K562 (cell line): ENCODE data around the gene MMS22L. TPM values are rescaled to one million over a fixed set of nuclear protein-coding genes. Genes with fewer than 3 reads are reported as not detected.

Source experiments
- ATAC-seq: fragments of 200-7000 bp; cut with Tn5 transposase; 3 replicates; pipeline ENCODE4 v1.9.1; 2020; ENCODE audit warnings: moderate library complexity
- BruUV-seq: library from RNA; stranded (reverse); fragments of 400-500 nt; replicated peaks from 2 replicates; lab custom pipeline; 2021; lab: Mats Ljungman, UMichigan
- CTCF ChIA-PET: fragments of 300-600 bp; formaldehyde crosslinking; extraction: SDS; loops from one replicate; lab custom pipeline; 2021; ENCODE audit warnings: low intra/inter-chr PET ratio; lab: Yijun Ruan, JAX
- POLR2A ChIA-PET: fragments of 300-600, 350-650 bp; sonication (Branson Sonifier 250); formaldehyde crosslinking; extraction: SDS; loops from one replicate; lab custom pipeline; 2021; ENCODE audit warnings: antibody characterized with exemption, inconsistent platforms; lab: Yijun Ruan, JAX
- DNase-seq, 4 experiments: peaks; one replicate each; pipeline versions ENCODE4 v3.0.0 to v3.0.0-alpha.2; 2011 to 2018; ENCODE audit warnings: low spot score in 3 of 4, mixed read lengths in 3 of 4; ENCODE audit errors: extremely low read depth in 1 of 4
- FAIRE-seq: peaks from 2 replicates; lab custom pipeline; 2011; peaks lifted over from hg19 to GRCh38; lab: Jason Lieb, UNC
- H2AFZ ChIP-seq: 2 replicates; pipeline ENCODE4 v1.6.0; 2011; ENCODE audit warnings: low read depth, low read length, control low read depth, inconsistent platforms
- H3K27ac ChIP-seq: fragments of 200-600 bp; 3 replicates; pipeline ENCODE4 v1.8.0; 2011; ENCODE audit warnings: low read depth, mild to moderate bottlenecking, control low read depth, inconsistent platforms, low read length, moderate library complexity, mixed read lengths; ENCODE audit errors: extremely low read depth
- H3K27me3 ChIP-seq, 2 experiments: fragments of 300-600 bp in 1 of 2; 2 replicates in 1 of 2; 3 replicates in 1 of 2; pipeline versions ENCODE4 v1.6.0 to v1.8.0; 2011; ENCODE audit warnings: inconsistent platforms in 2 of 2, low read length in 2 of 2, mild to moderate bottlenecking in 1 of 2, mixed read lengths in 1 of 2, moderate library complexity in 1 of 2; ENCODE audit not compliant: control insufficient read depth in 2 of 2, insufficient read depth in 2 of 2
- H3K36me3 ChIP-seq: fragments of 300-600 bp; 3 replicates; pipeline ENCODE4 v1.8.0; 2011; ENCODE audit warnings: mild to moderate bottlenecking, low read length, inconsistent platforms; ENCODE audit not compliant: control insufficient read depth, insufficient read depth
- H3K4me1 ChIP-seq, 2 experiments: fragments of 200-600 bp in 1 of 2; replicated peaks in 1 of 2; 2 replicates in 1 of 2; 3 replicates in 1 of 2; pipeline versions ENCODE4 v1.5.1 to v1.8.0; 2011; ENCODE audit warnings: inconsistent platforms in 2 of 2, low read length in 2 of 2, mild to moderate bottlenecking in 1 of 2, mixed read lengths in 1 of 2, moderate library complexity in 1 of 2; ENCODE audit not compliant: control insufficient read depth in 2 of 2, insufficient read depth in 2 of 2
- H3K4me2 ChIP-seq: 2 replicates; pipeline ENCODE4 v1.6.1; 2011; ENCODE audit warnings: low read length, control low read depth, inconsistent platforms, mixed read lengths; ENCODE audit not compliant: insufficient read depth
- H3K4me3 ChIP-seq: fragments of 200-600 bp; sonication (generic), shearing (Covaris generic); 2 replicates; pipeline ENCODE4 v1.5.1; 2016; ENCODE audit warnings: control low read depth, inconsistent platforms
- H3K79me2 ChIP-seq: fragments of 200-600 bp; 3 replicates; pipeline ENCODE4 v1.8.0; 2011; ENCODE audit warnings: low read length, inconsistent platforms; ENCODE audit not compliant: control insufficient read depth, insufficient read depth
- H3K9ac ChIP-seq, 2 experiments: 2 replicates each; pipeline versions ENCODE4 v1.6.0 to v1.6.1; 2011; ENCODE audit warnings: low read depth in 2 of 2, low read length in 2 of 2, control low read depth in 1 of 2, inconsistent platforms in 1 of 2, mild to moderate bottlenecking in 1 of 2, mixed read lengths in 1 of 2; ENCODE audit not compliant: insufficient read depth in 1 of 2
- H3K9me1 ChIP-seq: one replicate; pipeline ENCODE4 v1.6.0; 2011; ENCODE audit warnings: inconsistent platforms, mild to moderate bottlenecking, low read length, moderate library complexity; ENCODE audit not compliant: control insufficient read depth, insufficient read depth
- H3K9me3 ChIP-seq: replicated peaks from 2 replicates; pipeline ENCODE4 v1.5.1; 2011; ENCODE audit warnings: low read depth, low read length, inconsistent platforms; ENCODE audit not compliant: control insufficient read depth, insufficient read depth
- H4K20me1 ChIP-seq: replicated peaks from 2 replicates; pipeline ENCODE4 v1.6.1; 2011; ENCODE audit warnings: low read length, inconsistent platforms, mixed read lengths; ENCODE audit not compliant: control insufficient read depth, insufficient read depth
- BCL6 ChIP-seq: fragments of 250-450 bp; sonication (Bioruptor Pico); IDR thresholded peaks from 2 replicates; pipeline ENCODE4 v1.4.0; 2020
- CAMTA2 ChIP-seq: fragments of 250-450 bp; sonication (Bioruptor Pico); conservative IDR thresholded peaks from 2 replicates; pipeline ENCODE4 v1.5.1; 2022
- CBX1 ChIP-seq: sonication (generic); IDR thresholded peaks from 2 replicates; pipeline ENCODE4 v1.6.1; 2016; ENCODE audit warnings: antibody characterized with exemption, low read depth, mild to moderate bottlenecking
- ESRRB ChIP-seq: fragments of 250-450 bp; sonication (Bioruptor Pico); IDR thresholded peaks from 2 replicates; pipeline ENCODE4 v1.5.0; 2020; ENCODE audit warnings: mild to moderate bottlenecking, moderate library complexity, borderline replicate concordance
- HMGN3 ChIP-seq: IDR thresholded peaks from 2 replicates; pipeline ENCODE4 v1.6.1; 2011; ENCODE audit warnings: borderline replicate concordance, low read depth, mild to moderate bottlenecking, mixed read lengths, low read length; ENCODE audit not compliant: insufficient read length; ENCODE audit errors: extremely low read depth
- MIER1 ChIP-seq: fragments of 450-650 bp; IDR thresholded peaks from 2 replicates; pipeline ENCODE4 v1.6.1; 2016; ENCODE audit warnings: antibody characterized with exemption, mild to moderate bottlenecking, low read depth
- MXI1 ChIP-seq: IDR thresholded peaks from 2 replicates; pipeline ENCODE4 v1.6.1; 2011; ENCODE audit warnings: low read depth, mild to moderate bottlenecking, improper control_type of control experiment, low read length
- NCOA1 ChIP-seq: fragments of 450-650 bp; IDR thresholded peaks from 2 replicates; pipeline ENCODE4 v1.6.1; 2016; ENCODE audit warnings: low read depth
- NR2C1 ChIP-seq, 2 experiments: fragments of 450-650 bp; IDR thresholded peaks; 2 replicates each; pipeline ENCODE4 v1.6.1; 2017; ENCODE audit warnings: mild to moderate bottlenecking in 2 of 2, antibody characterized with exemption in 1 of 2, inconsistent platforms in 1 of 2, missing compliant biosample characterization in 1 of 2, missing genetic modification characterization in 1 of 2
- SRSF1 ChIP-seq: fragments of 200-400 bp; formaldehyde crosslinking; IDR thresholded peaks from 2 replicates; pipeline ENCODE4 v1.6.1; 2017; ENCODE audit warnings: mild to moderate bottlenecking, low read depth, low read length, moderate library complexity
- ZKSCAN8 ChIP-seq: fragments of 200-800 bp; sonication (Bioruptor generic); IDR thresholded peaks from 2 replicates; pipeline ENCODE4 v1.6.1; 2016; ENCODE audit warnings: missing genetic modification characterization, missing compliant biosample characterization
- WGBS: fragments of 100-300 bp; shearing (Covaris generic); methylation state at CpG from one replicate; pipeline ENCODE4 v1.1.6; 2016; ENCODE audit warnings: low coverage, mixed read lengths; ENCODE audit not compliant: insufficient coverage; ENCODE audit errors: missing lambda C conversion rate; 5-methylcytosine and 5-hydroxymethylcytosine counted together
- in situ Hi-C: fragments of 300-500 bp; cut with MboI; formaldehyde crosslinking; loops from 4 replicates; pipeline ENCODE4 v1.15.0; 2018; ENCODE audit warnings: inconsistent platforms, mixed read lengths
- intact Hi-C: fragments of 100-400 bp; cut with micrococcal nuclease; formaldehyde crosslinking; loops from 2 replicates; pipeline ENCODE4 v1.14.2; 2022
- polyA plus RNA-seq, 8 experiments: library from polyadenylated mRNA; depleted of rRNA in 4 of 8; stranded (reverse) in 5 of 8; unstranded in 3 of 8; fragments of >200 nt; fragmentation: Nextera tagmentation in 2 of 8; fragmentation: Illumina TruSeq in 1 of 8; extraction: Ambion mirVana in 2 of 8; extraction: Trizol in 1 of 8; gene quantifications; 2 replicates each; pipeline versions ENCODE4 v1.2.1 to v1.2.3, GENCODE V29; 2011 to 2014; ENCODE audit warnings: inconsistent platforms in 1 of 8, missing spikeins in 1 of 8
- total RNA-seq, 7 experiments: library from RNA; depleted of rRNA in 6 of 7; stranded (reverse); fragments of >200 nt in 6 of 7; fragmentation: Illumina TruSeq in 2 of 7; extraction: Trizol in 2 of 7; gene quantifications; 2 replicates each; pipeline versions ENCODE4 v1.2.1 to v1.2.3, GENCODE V29; 2011 to 2021; ENCODE audit warnings: low replicate concordance in 1 of 7
- TF ChIP-seq, protein P1 (sequence below): IDR thresholded peaks from 3 replicates; pipeline ENCODE4 v1.6.1; 2011; ENCODE audit warnings: borderline replicate concordance, mild to moderate bottlenecking, moderate library complexity; ENCODE audit not compliant: insufficient read length; ENCODE audit errors: extremely low read depth
- TF ChIP-seq, protein P2 (sequence below): fragments of 450-650 bp; formaldehyde crosslinking; conservative IDR thresholded peaks from 2 replicates; pipeline ENCODE4 v1.4.0; 2022; ENCODE audit warnings: mild to moderate bottlenecking, missing genetic modification characterization
- TF ChIP-seq, protein P3 (sequence below): IDR thresholded peaks from 2 replicates; pipeline ENCODE4 v1.6.1; 2014; ENCODE audit warnings: antibody characterized with exemption

The MMS22L gene
- total and polyA plus RNA-seq, 9 of the 15 experiments (the other 6 are each of a cell fraction or from before 2014, with no cell fraction given), result 13.0 to 59.5 (median 26.9) TPM

DNA sequence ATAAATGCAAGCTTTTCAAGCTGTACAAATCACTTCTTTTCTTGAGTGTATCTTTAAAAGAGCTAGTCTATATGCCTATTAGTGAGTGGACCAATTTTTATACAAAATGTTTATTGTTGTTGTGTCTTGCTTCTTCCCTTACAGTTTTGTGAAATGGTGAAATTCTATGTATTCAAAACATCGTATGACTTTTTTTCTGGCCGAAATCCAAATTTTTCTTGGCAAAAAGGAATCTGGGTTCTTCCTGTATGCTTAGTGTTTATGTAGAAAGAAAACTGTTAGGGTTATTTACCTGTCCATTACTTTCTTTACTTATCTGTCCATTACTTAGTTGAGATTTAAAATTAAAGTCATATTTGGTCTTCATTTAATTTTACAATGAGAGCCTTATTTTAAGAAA, 153.9 kb downstream of the MMS22L start (continued):
- TF ChIP-seq, protein P1, sequence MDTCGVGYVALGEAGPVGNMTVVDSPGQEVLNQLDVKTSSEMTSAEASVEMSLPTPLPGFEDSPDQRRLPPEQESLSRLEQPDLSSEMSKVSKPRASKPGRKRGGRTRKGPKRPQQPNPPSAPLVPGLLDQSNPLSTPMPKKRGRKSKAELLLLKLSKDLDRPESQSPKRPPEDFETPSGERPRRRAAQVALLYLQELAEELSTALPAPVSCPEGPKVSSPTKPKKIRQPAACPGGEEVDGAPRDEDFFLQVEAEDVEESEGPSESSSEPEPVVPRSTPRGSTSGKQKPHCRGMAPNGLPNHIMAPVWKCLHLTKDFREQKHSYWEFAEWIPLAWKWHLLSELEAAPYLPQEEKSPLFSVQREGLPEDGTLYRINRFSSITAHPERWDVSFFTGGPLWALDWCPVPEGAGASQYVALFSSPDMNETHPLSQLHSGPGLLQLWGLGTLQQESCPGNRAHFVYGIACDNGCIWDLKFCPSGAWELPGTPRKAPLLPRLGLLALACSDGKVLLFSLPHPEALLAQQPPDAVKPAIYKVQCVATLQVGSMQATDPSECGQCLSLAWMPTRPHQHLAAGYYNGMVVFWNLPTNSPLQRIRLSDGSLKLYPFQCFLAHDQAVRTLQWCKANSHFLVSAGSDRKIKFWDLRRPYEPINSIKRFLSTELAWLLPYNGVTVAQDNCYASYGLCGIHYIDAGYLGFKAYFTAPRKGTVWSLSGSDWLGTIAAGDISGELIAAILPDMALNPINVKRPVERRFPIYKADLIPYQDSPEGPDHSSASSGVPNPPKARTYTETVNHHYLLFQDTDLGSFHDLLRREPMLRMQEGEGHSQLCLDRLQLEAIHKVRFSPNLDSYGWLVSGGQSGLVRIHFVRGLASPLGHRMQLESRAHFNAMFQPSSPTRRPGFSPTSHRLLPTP, result no peak
- no peak for TF ChIP-seq MXI1

DNA sequence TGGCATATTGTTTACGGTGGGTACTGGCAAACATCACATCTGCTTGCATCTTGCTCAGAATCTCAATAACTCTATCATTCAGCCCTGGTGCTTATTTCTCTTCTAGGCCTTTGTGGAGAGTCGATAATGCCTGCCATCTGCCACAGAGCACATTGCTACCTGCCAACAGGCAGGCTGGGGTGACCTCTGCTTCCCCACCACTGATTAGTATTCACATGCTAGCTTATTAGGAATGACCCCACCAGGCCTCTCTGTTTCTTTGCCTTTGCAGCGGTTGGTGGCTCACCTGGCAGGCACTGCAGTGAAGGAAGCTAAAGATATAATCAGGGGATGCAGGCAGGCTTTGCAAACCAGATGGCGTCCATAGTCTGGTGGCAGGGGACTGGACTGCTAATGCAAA, 154.5 kb downstream of the MMS22L start:
- intact Hi-C loops, result no loop called here

More for the DNA sequence above, 154.5 kb downstream of the MMS22L start:
- 0% methylated on average over 4 of the region's 4 CpGs for WGBS
- Histone ChIP-seq H3K27me3 (no peaks in the 10 kb centered on the region), H3K27ac (no peak overlapping the region), H3K4me3 (no peak overlapping the region)
- ATAC-seq, result no peak
- no peak for FAIRE-seq
- no peak for TF ChIP-seq ZKSCAN8 (CRISPR knock-in tag)
- TF ChIP-seq, protein P2, sequence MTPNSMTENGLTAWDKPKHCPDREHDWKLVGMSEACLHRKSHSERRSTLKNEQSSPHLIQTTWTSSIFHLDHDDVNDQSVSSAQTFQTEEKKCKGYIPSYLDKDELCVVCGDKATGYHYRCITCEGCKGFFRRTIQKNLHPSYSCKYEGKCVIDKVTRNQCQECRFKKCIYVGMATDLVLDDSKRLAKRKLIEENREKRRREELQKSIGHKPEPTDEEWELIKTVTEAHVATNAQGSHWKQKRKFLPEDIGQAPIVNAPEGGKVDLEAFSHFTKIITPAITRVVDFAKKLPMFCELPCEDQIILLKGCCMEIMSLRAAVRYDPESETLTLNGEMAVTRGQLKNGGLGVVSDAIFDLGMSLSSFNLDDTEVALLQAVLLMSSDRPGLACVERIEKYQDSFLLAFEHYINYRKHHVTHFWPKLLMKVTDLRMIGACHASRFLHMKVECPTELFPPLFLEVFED, result no peak
- no peak for TF ChIP-seq SRSF1
- no peak for TF ChIP-seq BCL6
- TF ChIP-seq NCOA1, result no peak
- TF ChIP-seq MIER1, result no peak
- TF ChIP-seq CBX1, result no peak
- TF ChIP-seq, protein P3, sequence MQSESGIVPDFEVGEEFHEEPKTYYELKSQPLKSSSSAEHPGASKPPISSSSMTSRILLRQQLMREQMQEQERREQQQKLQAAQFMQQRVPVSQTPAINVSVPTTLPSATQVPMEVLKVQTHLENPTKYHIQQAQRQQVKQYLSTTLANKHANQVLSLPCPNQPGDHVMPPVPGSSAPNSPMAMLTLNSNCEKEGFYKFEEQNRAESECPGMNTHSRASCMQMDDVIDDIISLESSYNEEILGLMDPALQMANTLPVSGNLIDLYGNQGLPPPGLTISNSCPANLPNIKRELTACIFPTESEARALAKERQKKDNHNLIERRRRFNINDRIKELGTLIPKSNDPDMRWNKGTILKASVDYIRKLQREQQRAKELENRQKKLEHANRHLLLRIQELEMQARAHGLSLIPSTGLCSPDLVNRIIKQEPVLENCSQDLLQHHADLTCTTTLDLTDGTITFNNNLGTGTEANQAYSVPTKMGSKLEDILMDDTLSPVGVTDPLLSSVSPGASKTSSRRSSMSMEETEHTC, result no peak
- no peak for TF ChIP-seq ESRRB (CRISPR knock-in tag)
- TF ChIP-seq NR2C1 (IDR thresholded peaks at IDR 0.05), result no peak
- no peak for TF ChIP-seq NR2C1 (tag; IDR thresholded peaks at IDR 0.05)
- no peak for TF ChIP-seq CAMTA2 (CRISPR knock-in tag)
- no peak for TF ChIP-seq HMGN3
- TF ChIP-seq, all 486 proteins: peak for 0
- H3K9me1 ChIP-seq, result no peaks in the 10 kb centered on the region
- ChIA-PET POLR2A (no interaction called here), CTCF (no interaction called here)
- in situ Hi-C loops, result no loop called here
- no peaks in the 10 kb centered on the region for H3K79me2 ChIP-seq
- no TSS peak for BruUV-seq
- H3K4me1 ChIP-seq, result no peaks in the 10 kb centered on the region
- no peaks in the 10 kb centered on the region for H4K20me1 ChIP-seq
- no peaks in the 10 kb centered on the region for H3K9me3 ChIP-seq
- no peak overlapping the region for H3K4me2 ChIP-seq
- no peaks in the 10 kb centered on the region for H3K36me3 ChIP-seq
- DNase-seq, result no peak
- no peak overlapping the region for H2AFZ ChIP-seq
- no peak overlapping the region for H3K9ac ChIP-seq
